ENCODE data around the gene ELOVL2. TPM values are rescaled to one million over a fixed set of nuclear protein-coding genes. Genes with fewer than 3 reads are reported as not detected.
"Not testable (repeated sequence)": the region's sequence is repeated elsewhere in the genome, so short reads cannot be mapped to it uniquely, and the experiment has no call there.

The ELOVL2 gene
- total RNA-seq, 1 experiment from 2014 or later, result 0.07 TPM

- Histone ChIP-seq H2AFZ (ENCODE audit: low read depth, low read length, poor library complexity, severe bottlenecking) (no peak overlapping the region), H3K4me1 (ENCODE audit: control insufficient read depth in 1 of 2, insufficient read depth in 2 of 2, low read length in 2 of 2) (peaks cover 18 to 34% of the 10 kb centered on the region in 2 experiments), H3K36me3 (ENCODE audit: control insufficient read depth in 1 of 2, insufficient read depth in 2 of 2, low read length in 2 of 2) (no peaks in the 10 kb centered on the region), H4K20me1 (ENCODE audit: insufficient read depth) (no peaks in the 10 kb centered on the region), H3K9me3 (ENCODE audit: control insufficient read depth in 1 of 2, insufficient read depth in 1 of 2, low read depth in 1 of 2, low read length in 2 of 2) (no peaks in the 10 kb centered on the region), H3K4me2 (ENCODE audit: low read length) (no peak overlapping the region), H3K27me3 (ENCODE audit: insufficient read depth, low read length) (no peaks in the 10 kb centered on the region), H3K79me2 (ENCODE audit: insufficient read depth, low read length) (no peaks in the 10 kb centered on the region), H3K9me2 (ENCODE audit: insufficient read depth) (no peaks in the 10 kb centered on the region), H3K27ac (ENCODE audit: low read depth, low read length) (no peak overlapping the region), H3K9ac (ENCODE audit: low read length) (no peak overlapping the region), H3K4me3 (replicated peaks in 1 of 2; ENCODE audit: low read depth in 1 of 2, low read length in 2 of 2) (no peak overlapping the region)
- intact Hi-C loops (cut with micrococcal nuclease), result no loop called here
- BruUV-seq (replicated peaks), result no TSS peak
- ATAC-seq (no peak), DNase-seq (ENCODE audit: low read depth, low spot score) (no peak)
- CTCF ChIA-PET, result no interaction called here
- POLR2A ChIA-PET, result no interaction called here
- RAD21 ChIA-PET (ENCODE audit: low non-redundant PET in 1 of 2, low total read pairs in 2 of 2, uncharacterized antibody in 2 of 2, unreplicated experiment in 2 of 2), result no interaction called here
- TF ChIP-seq REST (IDR thresholded peaks at IDR 0.05; ENCODE audit: low read depth) (no peak), POLR2A (IDR thresholded peaks at IDR 0.05; ENCODE audit: borderline replicate concordance, extremely low read depth, insufficient read depth, insufficient read length) (no peak), YY1 (IDR thresholded peaks at IDR 0.05; ENCODE audit: extremely low read depth, insufficient replicate concordance, low read depth, low read length) (no peak), ZFX (IDR thresholded peaks at IDR 0.05) (no peak), ZBTB33 (IDR thresholded peaks at IDR 0.05; ENCODE audit: extremely low read depth, insufficient replicate concordance, low read length) (no peak), SIN3A (IDR thresholded peaks at IDR 0.05; ENCODE audit: low read depth) (no peak), ZNF274 (IDR thresholded peaks at IDR 0.05; ENCODE audit: low read depth, low read length) (no peak)
Measured at GRCh38 chr6:11006061-11006460, 38.0 kb downstream of the ELOVL2 start.

- H3K79me2 ChIP-seq (ENCODE audit: insufficient read depth, low read length); H3K27ac ChIP-seq (ENCODE audit: low read depth, low read length); POLR2A ChIA-PET; H3K9me2 ChIP-seq (ENCODE audit: insufficient read depth); H2AFZ ChIP-seq (ENCODE audit: low read depth, low read length, poor library complexity, severe bottlenecking); RAD21 ChIA-PET (ENCODE audit: low non-redundant PET in 1 of 2, low total read pairs in 2 of 2, uncharacterized antibody in 2 of 2, unreplicated experiment in 2 of 2); intact Hi-C loops (cut with micrococcal nuclease); DNase-seq (ENCODE audit: low read depth, low spot score); ATAC-seq; H3K36me3 ChIP-seq (ENCODE audit: control insufficient read depth in 1 of 2, insufficient read depth in 2 of 2, low read length in 2 of 2); H3K9ac ChIP-seq (ENCODE audit: low read length); H3K27me3 ChIP-seq (ENCODE audit: insufficient read depth, low read length); H3K4me2 ChIP-seq (ENCODE audit: low read length); H4K20me1 ChIP-seq (ENCODE audit: insufficient read depth); H3K9me3 ChIP-seq (ENCODE audit: control insufficient read depth in 1 of 2, insufficient read depth in 1 of 2, low read depth in 1 of 2, low read length in 2 of 2); H3K4me3 ChIP-seq (replicated peaks in 1 of 2; ENCODE audit: low read depth in 1 of 2, low read length in 2 of 2); BruUV-seq (replicated peaks); CTCF ChIA-PET: not testable (repeated sequence)
- peaks cover 4 to 13% of the 10 kb centered on the region in 2 experiments for H3K4me1 ChIP-seq (ENCODE audit: control insufficient read depth in 1 of 2, insufficient read depth in 2 of 2, low read length in 2 of 2)
Measured at GRCh38 chr6:11003297-11003696, 40.8 kb downstream of the ELOVL2 start.
